ENCODE data around the gene CEACAM19. TPM values are rescaled to one million over a fixed set of nuclear protein-coding genes. Genes with fewer than 3 reads are reported as not detected.

The CEACAM19 gene
- total and polyA plus RNA-seq, 2 donors from 2014 or later: 5.1 to 5.5 TPM

DNA sequence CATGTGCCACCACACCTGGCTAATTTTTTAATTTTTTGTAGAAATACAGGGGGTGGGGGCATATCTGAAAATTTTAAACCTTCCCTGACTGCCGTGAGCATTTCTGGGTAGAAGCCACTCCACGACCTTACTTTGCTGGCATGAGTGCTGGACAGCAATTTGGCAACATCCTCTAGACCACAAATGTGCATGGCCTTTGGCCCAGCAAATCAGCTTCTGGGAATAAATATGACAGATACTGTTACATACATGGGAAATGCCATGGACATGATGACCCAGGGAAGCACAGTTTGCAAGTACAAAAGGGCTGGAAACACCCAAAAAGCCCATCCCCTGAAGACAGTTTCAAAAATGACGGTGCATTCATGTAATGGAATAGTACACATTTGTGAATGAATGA lies 30.8 kb upstream of the CEACAM19 start:
- TF ChIP-seq CTCF (IDR thresholded peaks at IDR 0.05; ENCODE audit: borderline replicate concordance, extremely low read depth, insufficient read depth): no peak
- H3K36me3 ChIP-seq (ENCODE audit: control insufficient read depth in 2 of 3, insufficient read depth in 3 of 3, low read length in 3 of 3): no peaks in the 10 kb centered on the region
- H3K27me3 ChIP-seq (ENCODE audit: control insufficient read depth, insufficient read depth, low read length): no peaks in the 10 kb centered on the region
- FAIRE-seq (no peak), DNase-seq (no peak)
- peaks cover 0 to 10% (median 0%) of the 10 kb centered on the region in 3 donors for H3K4me1 ChIP-seq (ENCODE audit: control insufficient read depth in 2 of 3, insufficient read depth in 2 of 3, low read depth in 1 of 3, low read length in 3 of 3)
- H3K27ac ChIP-seq (ENCODE audit: low read depth in 2 of 2, low read length in 2 of 2): no peak overlapping the region
- no peak overlapping the region for H3K4me3 ChIP-seq (ENCODE audit: low read length in 3 of 3)
- no peaks in the 10 kb centered on the region for H3K9me3 ChIP-seq (ENCODE audit: control insufficient read depth in 2 of 3, insufficient read depth in 1 of 3, low read length in 3 of 3)
- intact Hi-C loops (cut with DNase I): no loop called here
- no peak overlapping the region for H3K9ac ChIP-seq (ENCODE audit: low read length in 3 of 3)

GRCh38 chr19:44641501-44642265 lies 29.6 kb upstream of the CEACAM19 start:
- Histone ChIP-seq H3K27me3 (ENCODE audit: control insufficient read depth, insufficient read depth, low read length) (no peaks in the 10 kb centered on the region), H3K4me3 (ENCODE audit: low read length in 3 of 3) (no peak overlapping the region), H3K36me3 (ENCODE audit: control insufficient read depth in 2 of 3, insufficient read depth in 3 of 3, low read length in 3 of 3) (no peaks in the 10 kb centered on the region), H3K9ac (ENCODE audit: low read length in 3 of 3) (no peak overlapping the region), H3K9me3 (ENCODE audit: control insufficient read depth in 2 of 3, insufficient read depth in 1 of 3, low read length in 3 of 3) (no peaks in the 10 kb centered on the region), H3K27ac (ENCODE audit: low read depth in 2 of 2, low read length in 2 of 2) (no peak overlapping the region), H3K4me1 (ENCODE audit: control insufficient read depth in 2 of 3, insufficient read depth in 2 of 3, low read depth in 1 of 3, low read length in 3 of 3) (peaks cover 0 to 5% (median 0%) of the 10 kb centered on the region in 3 donors)
- FAIRE-seq (no peak), DNase-seq (no peak)
- intact Hi-C loops (cut with DNase I): no loop called here
- no peak for TF ChIP-seq CTCF (IDR thresholded peaks at IDR 0.05; ENCODE audit: borderline replicate concordance, extremely low read depth, insufficient read depth)

DNA sequence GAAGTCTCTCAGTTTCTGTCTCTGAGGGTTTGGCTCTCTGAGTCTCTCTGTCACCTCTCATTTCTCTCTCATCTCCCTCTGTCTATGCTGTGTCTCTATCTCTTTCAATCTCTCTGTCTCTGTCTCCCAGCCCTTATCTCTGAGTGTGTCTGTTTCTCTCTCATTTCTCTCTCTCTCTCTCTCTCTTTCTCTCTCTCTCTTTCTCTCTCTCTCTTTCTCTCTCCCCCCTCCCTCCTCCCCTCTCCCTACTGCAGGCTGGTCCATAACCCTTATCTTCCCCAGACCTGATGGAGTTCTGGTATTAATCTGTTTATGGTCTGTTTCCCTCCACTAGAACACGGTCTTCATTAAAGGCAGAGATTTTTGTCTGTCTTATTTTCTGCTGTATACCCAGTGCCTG lies 28.9 kb upstream of the CEACAM19 start:
- Histone ChIP-seq H3K27ac (ENCODE audit: low read depth in 2 of 2, low read length in 2 of 2) (no peak overlapping the region), H3K9me3 (ENCODE audit: control insufficient read depth in 2 of 3, insufficient read depth in 1 of 3, low read length in 3 of 3) (no peaks in the 10 kb centered on the region), H3K4me3 (ENCODE audit: low read length in 3 of 3) (no peak overlapping the region), H3K36me3 (ENCODE audit: control insufficient read depth in 2 of 3, insufficient read depth in 3 of 3, low read length in 3 of 3) (no peaks in the 10 kb centered on the region), H3K9ac (ENCODE audit: low read length in 3 of 3) (no peak overlapping the region), H3K27me3 (ENCODE audit: control insufficient read depth, insufficient read depth, low read length) (no peaks in the 10 kb centered on the region), H3K4me1 (ENCODE audit: control insufficient read depth in 2 of 3, insufficient read depth in 2 of 3, low read depth in 1 of 3, low read length in 3 of 3) (peaks cover 0 to 5% (median 0%) of the 10 kb centered on the region in 3 donors)
- no peak for DNase-seq
- no peak for FAIRE-seq
- intact Hi-C loops (cut with DNase I): no loop called here
- no peak for TF ChIP-seq CTCF (IDR thresholded peaks at IDR 0.05; ENCODE audit: borderline replicate concordance, extremely low read depth, insufficient read depth)
